ENCODE data around the gene SLC35F5.
"Not testable (repeated sequence)": the region's sequence is repeated elsewhere in the genome, so short reads cannot be mapped to it uniquely, and the experiment has no call there.

The SLC35F5 gene, protein sequence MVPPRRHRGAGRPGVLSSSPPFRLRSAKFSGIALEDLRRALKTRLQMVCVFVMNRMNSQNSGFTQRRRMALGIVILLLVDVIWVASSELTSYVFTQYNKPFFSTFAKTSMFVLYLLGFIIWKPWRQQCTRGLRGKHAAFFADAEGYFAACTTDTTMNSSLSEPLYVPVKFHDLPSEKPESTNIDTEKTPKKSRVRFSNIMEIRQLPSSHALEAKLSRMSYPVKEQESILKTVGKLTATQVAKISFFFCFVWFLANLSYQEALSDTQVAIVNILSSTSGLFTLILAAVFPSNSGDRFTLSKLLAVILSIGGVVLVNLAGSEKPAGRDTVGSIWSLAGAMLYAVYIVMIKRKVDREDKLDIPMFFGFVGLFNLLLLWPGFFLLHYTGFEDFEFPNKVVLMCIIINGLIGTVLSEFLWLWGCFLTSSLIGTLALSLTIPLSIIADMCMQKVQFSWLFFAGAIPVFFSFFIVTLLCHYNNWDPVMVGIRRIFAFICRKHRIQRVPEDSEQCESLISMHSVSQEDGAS

DNA sequence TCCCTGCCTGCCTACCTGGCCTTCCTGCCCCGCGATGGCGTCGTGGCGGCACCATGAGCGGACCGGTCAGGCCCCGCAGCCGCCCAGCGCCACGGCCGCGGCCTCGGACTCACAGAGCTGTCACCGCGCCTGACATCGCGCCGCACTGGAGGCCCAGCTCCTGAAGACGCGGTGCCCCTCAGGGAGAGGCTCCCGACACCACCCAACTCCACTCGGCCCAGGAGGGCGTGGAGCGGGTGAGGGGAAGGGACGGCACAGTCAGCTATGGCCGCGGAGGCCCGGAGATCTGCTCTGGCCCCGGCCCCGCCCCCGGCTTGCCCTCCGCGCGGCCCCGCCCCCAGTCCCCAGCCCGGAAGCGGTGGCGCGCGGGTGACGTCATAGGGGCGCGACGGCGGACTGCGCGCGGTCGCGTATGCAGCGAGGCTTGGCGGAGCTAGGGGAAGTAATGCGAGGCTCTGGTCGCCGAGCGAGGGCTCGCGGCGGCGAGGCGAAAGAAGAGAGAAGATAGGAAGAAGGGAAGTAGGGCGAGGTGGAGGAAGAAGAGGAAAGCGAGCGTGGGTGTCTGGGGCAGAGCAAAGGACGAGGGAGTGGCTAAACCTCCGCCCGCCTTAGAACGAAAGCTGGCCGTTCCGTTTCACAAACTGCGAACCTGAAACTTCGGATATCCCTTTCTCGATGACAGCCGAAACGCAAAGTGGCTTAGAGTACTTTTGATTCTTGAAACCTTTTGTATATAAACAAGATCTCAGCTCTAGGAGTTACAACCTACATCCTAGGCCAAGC lies at the start of gene SLC35F5:
Gene SLC35F5, minus strand, starts transcription at position 288 of the 783 bp plus-strand sequence. Its CDS starts 233 bp downstream, at position 55.
- peak; percentile 64 for DNase-seq

DNA sequence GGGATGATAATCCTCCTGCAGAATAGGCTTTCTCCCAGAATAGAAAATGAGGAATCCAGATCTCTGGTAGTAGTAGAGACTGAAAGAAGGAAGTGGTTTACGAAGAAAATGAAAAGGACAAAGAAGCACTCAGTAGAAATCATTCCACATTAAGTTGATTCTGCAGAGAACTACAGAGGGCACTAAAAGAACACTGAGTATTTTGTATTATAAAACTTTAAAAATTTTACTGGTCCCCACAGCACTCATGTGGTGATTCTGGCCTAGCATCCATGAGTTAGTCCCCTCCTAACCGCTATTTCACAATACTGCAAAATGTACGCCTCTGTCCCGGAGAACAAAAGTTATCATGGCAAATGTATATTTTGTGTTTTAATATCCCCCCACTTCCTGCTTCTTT lies 42.9 kb upstream of the SLC35F5 start:
- DNase-seq = no peak

DNA sequence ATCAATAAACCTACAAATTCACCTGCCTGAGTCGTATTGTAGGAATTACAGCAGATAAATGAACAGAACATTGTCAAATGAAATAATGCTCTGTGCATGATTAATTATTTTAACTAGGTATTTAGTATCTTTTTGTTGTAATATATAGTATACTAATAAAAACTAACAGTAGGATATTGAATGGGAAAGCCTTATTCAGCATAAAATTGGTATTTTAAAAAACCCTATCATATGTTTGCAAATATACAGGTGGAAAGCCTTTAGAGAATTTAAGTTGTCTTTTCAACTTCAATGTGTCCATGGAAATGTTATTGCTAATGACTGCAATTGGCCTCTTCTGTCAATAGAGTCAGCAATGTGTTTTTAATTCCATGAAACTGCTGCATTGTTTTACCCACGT lies 40.8 kb upstream of the SLC35F5 start:
- DNase-seq = no peak

DNA sequence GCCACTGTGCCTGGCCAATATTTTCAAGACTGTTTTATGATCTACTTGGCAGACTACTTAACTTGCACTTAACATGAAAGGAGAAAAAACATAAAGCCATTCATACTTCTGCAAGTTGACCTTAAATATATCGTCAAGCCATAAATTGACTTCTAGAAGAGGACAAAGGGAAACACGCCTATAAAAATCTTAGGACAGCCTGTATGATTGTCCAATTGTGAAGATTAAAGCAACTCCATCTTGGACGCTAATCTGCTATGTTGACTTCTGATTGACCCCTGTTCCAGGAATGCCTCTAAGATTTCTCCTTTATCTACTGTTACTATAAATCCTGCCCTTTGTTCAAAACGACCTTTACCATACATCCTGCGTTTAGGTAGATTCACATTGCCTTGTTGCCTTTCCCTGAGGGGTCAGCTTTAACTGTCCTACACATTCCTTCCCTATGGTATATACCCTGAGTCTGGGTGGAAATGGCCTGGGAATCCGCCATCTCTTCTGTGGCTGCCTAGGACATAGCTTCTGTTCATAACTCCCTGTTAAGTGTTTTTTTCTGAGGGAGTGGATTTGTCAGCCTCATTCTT lies 40.2 kb upstream of the SLC35F5 start:
- no peak for DNase-seq

DNA sequence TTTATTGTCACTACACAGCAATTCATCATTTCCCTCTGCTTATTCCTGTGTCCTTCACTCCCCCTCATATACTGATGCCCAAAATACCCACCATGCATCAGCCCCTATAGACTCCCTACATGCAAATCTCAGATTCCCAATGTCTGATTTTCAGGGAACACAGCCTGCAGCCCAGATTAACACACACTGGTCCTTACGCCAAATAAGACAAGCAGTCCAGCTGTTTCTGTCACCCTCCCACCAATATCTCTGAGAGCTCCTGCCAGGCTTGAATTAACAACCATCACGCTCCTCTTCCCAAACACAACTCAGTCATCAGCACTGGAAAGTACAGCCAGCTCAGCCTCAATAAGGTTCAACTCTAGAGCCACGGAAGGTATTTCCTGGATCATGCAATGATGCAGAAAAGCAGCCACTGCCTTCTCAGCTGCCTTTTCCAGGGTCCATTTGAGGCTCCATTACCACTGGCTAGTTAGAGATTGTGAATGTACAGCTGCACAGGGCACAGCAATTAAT lies 39.0 kb upstream of the SLC35F5 start:
- no peak for DNase-seq

DNA sequence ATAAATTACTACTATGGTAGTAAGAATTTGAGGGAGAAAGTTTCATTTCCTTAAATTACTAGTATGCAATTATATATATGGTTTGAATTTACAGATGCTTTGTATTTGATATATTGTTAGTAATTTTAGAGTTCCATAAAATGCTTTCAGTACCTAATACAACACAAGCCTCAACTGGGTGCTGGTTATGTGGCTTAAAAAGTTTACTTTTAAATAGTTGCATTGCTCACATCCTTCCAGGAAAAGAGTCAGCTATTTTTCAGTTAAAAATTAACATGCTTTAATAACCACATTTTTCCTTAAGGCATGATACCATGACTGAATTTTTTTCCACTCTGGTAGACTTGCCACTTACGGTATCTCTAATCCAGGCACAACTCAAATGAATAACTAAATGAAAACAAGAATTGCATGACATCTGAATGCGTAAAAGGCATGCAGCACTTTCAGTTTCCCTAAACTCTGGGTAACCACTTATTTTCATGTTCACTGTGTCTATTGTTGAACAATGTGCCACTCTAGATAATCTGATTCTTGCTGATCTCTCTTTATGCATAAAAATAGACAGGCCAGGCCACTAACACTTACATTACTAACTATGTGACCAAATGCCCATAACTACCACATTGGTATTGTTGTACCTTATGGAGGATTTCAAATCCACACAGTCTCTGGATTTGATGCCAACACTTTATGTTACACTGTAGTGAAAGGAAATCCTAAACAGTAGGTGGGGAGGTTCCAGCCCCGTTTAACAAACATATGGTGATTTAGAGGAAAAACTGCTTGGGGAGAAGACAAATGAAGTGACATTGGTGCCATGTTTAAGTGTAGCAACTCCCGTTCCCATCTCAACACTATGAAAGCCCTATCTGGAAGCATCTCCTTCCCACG lies 35.5 kb upstream of the SLC35F5 start:
- DNase-seq = no peak

DNA sequence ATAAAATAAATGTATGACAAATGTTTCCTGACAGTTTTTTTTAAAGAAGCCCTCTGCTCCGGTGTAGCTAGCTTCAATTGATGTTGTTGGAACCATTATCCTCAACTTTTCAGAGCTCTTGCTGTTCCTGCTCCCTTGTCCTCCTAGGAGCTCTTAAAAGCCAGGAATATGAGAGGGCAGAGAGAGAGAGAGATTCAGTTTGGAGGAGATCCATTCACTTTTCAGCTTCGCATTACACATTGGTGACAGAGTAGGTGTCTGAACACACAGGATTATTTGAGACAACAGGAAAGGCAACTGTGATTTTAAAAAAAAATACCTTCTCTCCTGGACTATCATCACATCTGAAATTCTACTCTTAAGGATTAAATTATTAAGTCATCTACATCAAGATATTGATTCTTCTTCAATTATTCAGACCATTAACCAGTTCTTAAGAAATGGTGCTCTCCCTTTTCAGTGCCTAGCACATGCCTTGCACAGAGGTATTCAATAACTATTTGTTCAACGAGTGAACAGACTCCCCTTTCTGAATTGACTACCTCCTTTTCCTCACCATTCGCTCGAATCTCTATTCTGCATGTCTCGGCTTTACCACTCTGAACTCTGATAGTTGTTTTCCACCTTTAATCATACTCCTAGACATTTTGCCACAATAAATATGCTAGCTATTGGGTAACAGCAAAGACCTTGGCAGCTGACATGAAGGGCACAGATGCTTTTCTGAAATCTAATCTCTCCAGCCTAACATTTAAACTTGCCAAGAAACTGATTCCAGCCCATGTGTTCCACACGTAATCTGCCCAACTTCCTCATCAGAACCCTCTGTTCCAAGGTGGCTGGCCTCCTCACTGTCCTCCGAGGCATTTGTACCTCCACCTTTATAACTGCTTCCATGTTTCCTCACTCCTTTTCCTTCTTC lies 28.6 kb upstream of the SLC35F5 start:
- DNase-seq = peak; percentile 56

DNA sequence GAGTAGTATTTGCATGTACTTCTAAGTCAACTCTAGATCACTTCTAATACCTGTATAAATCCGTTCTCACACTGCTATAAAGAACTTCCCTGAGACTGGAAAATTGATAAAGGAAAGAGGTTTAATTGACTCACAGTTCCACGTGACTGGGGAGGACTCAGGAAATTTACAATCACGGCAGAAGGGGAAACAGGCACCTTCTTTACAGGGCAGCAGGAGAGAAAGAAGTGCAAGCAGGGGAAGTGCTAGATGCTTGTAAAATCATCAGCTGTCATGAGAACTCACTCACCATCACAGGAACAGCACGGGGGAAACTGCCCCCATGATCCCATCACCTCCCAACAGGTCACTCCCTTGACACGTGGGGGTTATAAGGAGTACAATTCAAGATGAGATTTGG lies 24.0 kb upstream of the SLC35F5 start:
- no peak for DNase-seq

DNA sequence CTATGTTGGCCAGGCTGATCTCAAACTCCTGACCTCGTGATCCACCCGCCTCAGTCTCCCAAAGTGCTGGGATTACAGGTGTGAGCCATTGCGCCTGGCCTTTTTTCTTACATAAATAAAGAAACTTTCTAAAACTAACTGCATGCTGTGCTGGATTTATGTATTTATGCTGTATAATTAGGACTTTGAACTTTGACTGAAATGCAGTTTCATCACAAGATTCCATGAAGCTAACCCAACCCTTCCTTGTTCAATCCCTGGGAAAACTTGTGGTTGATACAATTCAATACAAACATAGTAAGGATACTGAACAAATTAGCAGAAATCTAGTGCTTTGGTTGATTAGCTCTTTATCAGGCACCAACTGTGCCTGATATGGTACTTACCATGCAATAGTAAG lies 20.9 kb upstream of the SLC35F5 start:
- DNase-seq = no peak

DNA sequence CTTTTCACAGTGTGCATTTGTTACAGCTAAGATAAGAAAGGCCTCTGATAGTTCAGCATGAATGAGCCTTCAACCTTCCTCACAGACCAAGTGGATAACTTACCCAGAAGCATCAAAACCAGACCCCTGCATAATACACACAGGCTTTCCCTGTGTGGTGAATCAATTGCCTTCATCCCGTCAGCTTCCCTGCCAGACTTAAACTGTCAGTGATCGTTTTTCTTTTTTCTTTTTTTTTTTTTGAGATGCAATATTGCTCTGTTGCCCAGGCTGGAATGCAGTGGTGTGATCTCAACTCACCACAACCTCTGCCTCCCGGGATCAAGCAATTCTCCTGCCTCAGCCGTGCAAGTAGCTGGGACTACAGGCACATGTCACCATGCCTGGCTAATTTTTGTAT lies 20.5 kb upstream of the SLC35F5 start:
- DNase-seq = no peak

DNA sequence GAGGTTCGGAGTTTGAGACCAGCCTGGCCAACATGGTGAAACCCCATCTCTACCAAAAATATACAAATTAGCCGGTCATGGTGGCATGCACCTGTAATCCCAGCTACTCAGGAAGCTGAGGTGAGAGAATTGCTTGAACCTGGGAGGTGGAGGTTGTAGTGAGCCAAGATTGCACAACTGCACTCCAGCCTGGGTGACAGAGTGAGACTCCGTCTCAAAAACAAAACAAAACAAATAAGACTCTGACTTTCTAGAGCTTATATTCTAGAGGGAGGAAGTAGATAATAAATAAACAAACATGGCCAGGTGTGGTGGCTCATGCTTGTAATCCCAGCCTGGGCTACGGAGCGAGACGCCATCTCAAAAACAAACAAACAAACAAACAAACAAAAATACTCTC lies 18.2 kb upstream of the SLC35F5 start:
- not testable (repeated sequence) for DNase-seq

DNA sequence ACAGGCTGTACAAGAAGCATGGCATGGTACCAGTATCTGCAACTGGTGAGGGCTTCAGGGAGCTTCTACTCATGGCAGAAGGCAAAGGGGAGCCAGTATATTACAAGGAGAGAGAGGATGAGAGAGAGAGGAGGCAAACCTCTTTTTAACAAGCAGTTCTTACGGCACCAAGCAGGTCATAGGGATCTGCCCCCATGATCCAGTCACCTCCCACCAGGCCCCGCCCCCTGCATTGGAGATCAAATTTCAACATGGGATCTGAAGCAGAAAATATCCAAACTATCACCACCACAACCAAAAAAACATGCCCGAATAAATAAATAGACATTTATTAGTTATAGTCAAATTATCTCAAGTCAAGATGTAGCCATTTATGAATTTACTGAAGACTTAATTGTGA lies 14.5 kb upstream of the SLC35F5 start:
- no peak for DNase-seq

DNA sequence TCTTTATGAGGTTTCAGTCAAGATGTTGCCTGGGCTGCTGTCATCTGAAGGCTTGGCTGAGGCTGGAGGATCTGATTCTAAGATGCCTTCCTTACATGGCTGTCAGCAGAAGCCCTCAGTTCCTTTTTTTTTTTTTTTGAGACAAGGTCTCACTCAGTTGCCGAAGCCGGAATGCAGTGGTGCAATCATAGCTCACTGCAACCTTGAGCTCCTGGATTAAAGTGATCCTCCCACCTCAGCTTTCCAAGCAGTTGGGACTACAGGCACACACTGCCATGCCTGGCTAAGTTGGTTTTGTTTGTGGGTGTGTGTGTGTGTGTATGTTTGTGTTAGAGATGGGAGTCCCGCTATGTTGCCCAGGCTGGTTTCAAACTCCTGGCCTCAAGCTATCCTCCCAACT lies 13.1 kb upstream of the SLC35F5 start:
- DNase-seq = no peak

DNA sequence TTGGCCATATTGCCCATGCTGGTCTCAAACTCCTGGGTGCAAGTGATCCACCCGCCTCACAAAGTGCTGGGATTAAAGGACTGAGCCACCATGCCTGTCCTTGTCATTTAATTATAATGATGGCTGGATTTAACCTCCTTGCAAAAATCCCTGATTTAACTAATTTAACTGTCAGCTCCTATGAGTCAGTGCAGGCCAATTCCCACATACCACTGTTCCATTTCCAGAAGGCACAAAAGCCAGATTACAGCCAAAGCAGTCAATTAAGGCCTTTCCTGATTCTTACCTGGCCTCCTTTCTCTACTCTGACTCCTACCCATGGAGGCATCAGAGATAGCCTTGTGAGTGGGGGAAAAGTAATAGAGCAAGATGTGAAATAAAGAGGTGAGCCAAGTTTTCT lies 12.3 kb upstream of the SLC35F5 start:
- DNase-seq = no peak

DNA sequence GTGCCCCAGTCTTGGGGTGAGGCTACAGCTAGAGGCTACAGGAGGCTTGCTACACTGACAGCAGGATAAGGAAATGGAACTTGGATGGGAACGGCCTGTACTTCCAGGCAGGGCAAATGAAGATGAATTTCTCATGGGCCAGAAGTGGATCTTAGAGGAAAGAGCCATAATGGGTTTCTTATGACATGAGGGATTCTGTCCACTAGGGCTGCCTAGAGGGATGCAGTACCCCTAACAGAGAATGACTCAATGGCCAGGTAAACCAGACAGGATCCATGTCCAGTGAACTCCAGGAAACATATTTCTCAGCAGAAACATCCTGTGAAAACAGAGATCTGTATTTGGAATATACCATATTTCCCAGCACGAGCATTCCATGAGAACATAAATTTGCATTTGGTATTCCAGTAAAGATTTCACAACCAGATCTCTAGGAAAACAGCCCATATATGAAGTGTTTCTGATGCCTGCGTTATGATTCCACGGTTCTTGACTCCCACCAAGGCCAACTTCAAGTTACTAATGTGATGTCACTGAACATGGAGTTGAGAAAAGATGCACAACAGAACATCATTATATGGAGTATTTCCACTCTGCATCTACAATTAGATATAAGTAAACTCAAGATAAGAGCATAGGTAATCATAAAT lies 11.5 kb upstream of the SLC35F5 start:
- no peak for DNase-seq

DNA sequence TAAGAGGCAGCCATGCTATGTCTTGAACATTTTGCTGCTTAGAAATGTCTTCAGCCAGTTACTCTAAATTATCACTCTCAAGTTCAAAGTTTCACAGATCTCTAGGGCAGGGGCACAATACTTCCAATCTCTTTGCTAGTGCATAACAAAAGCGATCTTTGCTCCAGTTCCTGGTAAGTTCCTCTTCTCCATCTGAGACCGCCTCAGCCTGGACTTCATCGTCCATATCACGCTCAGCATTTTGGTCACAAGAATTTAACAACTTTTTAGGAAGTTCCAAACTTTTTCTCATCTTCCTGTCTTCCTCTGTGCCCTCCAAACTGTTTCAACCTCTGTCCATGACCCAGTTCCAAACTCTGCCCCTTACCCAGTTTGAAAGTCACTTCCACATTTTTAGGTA lies 8.8 kb upstream of the SLC35F5 start:
- DNase-seq = no peak

DNA sequence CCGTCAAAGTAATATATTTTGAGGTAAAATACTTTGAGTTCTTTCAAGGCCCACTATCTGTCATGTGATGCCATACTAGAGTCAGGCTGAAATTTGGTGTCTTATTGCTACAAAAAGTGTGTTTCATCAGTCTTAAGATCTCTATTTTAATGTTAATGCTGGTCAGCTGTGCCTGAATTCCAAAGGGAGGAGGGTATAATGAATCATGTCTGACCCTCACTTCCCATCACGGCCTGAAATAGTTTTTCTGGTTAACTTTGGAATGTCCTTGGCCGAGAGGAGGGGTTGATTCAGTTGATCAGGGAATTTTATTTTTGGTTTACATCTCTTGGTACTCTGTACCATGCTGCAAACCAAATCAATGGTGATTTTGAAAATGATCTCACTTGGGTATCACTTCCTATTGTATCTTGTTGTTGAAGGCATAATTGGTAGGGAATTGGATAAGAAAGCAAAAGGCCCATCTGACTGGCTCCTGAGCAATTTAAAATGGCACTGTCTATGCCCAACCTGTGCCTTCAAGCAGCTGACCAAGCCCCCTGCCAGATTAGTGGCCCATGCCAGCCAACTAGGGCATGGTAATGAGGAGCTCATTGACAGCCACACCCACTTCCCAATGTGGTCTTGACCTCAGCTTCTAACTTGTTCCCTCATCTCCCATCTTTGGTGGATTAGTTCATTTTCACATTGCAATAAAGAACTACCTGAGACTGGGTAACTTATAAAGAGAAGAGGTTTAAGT lies 6.1 kb upstream of the SLC35F5 start:
- DNase-seq = no peak

DNA sequence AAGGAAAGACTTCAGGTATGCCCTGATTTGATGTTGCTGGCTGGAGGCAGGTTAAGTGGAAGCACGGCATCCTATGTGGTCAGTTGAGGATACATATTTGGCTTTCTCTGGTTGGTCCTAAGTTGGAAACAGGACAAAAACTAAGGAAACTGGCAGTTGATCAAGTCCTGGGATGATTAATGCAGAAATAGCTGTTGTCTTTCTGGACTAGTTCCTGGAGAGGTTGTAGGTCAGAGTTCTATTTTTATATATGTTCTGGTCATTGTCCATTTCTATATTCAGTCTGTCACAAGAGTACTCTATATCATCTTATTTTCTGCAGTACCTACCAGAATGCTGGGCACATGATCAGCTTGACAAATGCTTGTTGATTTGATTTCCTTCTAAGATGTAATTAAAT lies 4.0 kb upstream of the SLC35F5 start:
- no peak for DNase-seq

DNA sequence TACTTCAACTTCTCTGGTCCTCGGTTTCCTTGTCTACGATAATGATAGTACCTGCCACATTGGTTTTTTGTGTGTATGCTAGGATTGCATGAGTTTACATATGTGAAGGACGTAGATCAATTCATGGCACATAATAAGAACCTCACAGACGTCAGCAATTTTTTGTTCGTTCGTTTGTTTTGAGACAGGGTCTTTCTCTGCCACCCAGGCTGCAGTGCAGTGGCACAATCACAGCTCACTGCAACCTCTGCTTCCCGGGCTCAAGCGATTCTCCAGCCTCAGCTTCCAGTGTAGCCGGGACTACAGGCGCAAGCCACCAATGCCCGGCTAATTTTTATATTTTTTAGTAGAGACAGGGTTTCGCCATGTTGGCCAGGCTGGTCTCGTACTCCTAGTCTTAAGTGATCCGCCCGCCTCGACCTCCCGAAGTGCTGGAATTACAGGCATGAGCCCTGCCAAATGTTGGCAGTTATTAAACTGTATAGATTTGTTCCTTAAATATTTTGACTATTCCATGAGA lies 756 bp upstream of the SLC35F5 start:
- DNase-seq = no peak
